Caco-2 (cell line): ENCODE measurements around the gene RIN3. TPM values are rescaled to one million over a fixed set of nuclear protein-coding genes. Genes with fewer than 3 reads are reported as not detected.
A peak's percentile ranks its signal among the peaks of the same experiment; 100 is the strongest.

Experiments used
- BruUV-seq: library from RNA; stranded (reverse); fragments of 400-500 nt; replicated peaks from 2 replicates; lab custom pipeline; 2021; lab: Mats Ljungman, UMichigan
- CTCF ChIA-PET: fragments of 300-600 bp; sonication (Branson Sonifier 250); formaldehyde crosslinking; loops from one replicate; lab custom pipeline; 2022; ENCODE audit warnings: antibody characterized with exemption; lab: Charles Lee
- POLR2A ChIA-PET: fragments of 300-600 bp; sonication (Branson Sonifier 250); formaldehyde crosslinking; loops from one replicate; lab custom pipeline; 2022; ENCODE audit warnings: antibody characterized with exemption; lab: Charles Lee
- DNase-seq, 2 experiments: peaks; one replicate each; pipeline versions ENCODE4 v3.0.0 to v3.0.0-alpha.2; 2020 to 2022
- H3K27me3 ChIP-seq: replicated peaks from 2 replicates; pipeline ENCODE4 v1.6.0; 2011; ENCODE audit warnings: low read length; ENCODE audit not compliant: control insufficient read depth, insufficient read depth
- H3K36me3 ChIP-seq: 2 replicates; pipeline ENCODE4 v1.5.1; 2011; ENCODE audit warnings: low read length; ENCODE audit not compliant: control insufficient read depth, insufficient read depth
- H3K4me1 ChIP-seq: fragments of 250-450 bp; sonication (Bioruptor Pico); 2 replicates; pipeline ENCODE4 v1.5.1; 2020; ENCODE audit warnings: mild to moderate bottlenecking
- H3K4me3 ChIP-seq: 2 replicates; pipeline ENCODE4 v1.5.1; 2011; ENCODE audit warnings: low read depth, mild to moderate bottlenecking, control low read depth, low read length
- H3K9me3 ChIP-seq: fragments of 250-450 bp; sonication (Bioruptor Pico); 2 replicates; pipeline ENCODE4 v1.5.1; 2020; ENCODE audit warnings: mild to moderate bottlenecking, moderate library complexity
- H3K27ac Mint-ChIP-seq: one replicate; pipeline ENCODE4 v1.8.0; 2022; ENCODE audit warnings: mixed read lengths; ENCODE audit not compliant: unreplicated experiment
- H3K27me3 Mint-ChIP-seq: one replicate; pipeline ENCODE4 v1.8.0; 2022; ENCODE audit warnings: mixed read lengths; ENCODE audit not compliant: insufficient read depth, unreplicated experiment
- H3K36me3 Mint-ChIP-seq: one replicate; pipeline ENCODE4 v1.8.0; 2022; ENCODE audit warnings: mild to moderate bottlenecking, mixed read lengths; ENCODE audit not compliant: insufficient read depth, unreplicated experiment
- H3K4me1 Mint-ChIP-seq: one replicate; pipeline ENCODE4 v1.8.0; 2022; ENCODE audit warnings: low read depth, mixed read lengths; ENCODE audit not compliant: unreplicated experiment
- H3K4me3 Mint-ChIP-seq: one replicate; pipeline ENCODE4 v1.8.0; 2022; ENCODE audit warnings: mild to moderate bottlenecking, moderate library complexity, mixed read lengths; ENCODE audit not compliant: unreplicated experiment
- H3K9me3 Mint-ChIP-seq: one replicate; pipeline ENCODE4 v1.8.0; 2022; ENCODE audit warnings: mixed read lengths; ENCODE audit not compliant: unreplicated experiment
- CTCF ChIP-seq, 2 experiments: fragments of 200-600 bp in 1 of 2; IDR thresholded peaks; 1 replicate in 1 of 2; 2 replicates in 1 of 2; pipeline versions ENCODE4 v1.5.1 to v1.8.0; 2011 to 2022; ENCODE audit warnings: antibody characterized with exemption in 1 of 2, control low read depth in 1 of 2, inconsistent platforms in 1 of 2, low read depth in 1 of 2, low read length in 1 of 2, mild to moderate bottlenecking in 1 of 2, moderate library complexity in 1 of 2; ENCODE audit not compliant: insufficient read depth in 1 of 2, severe bottlenecking in 1 of 2, unreplicated experiment in 1 of 2
- intact Hi-C: fragments of 100-400 bp; cut with micrococcal nuclease; formaldehyde crosslinking; loops from one replicate; pipeline ENCODE4 v1.10.0; 2022; ENCODE audit not compliant: unreplicated experiment
- total RNA-seq: library from RNA; stranded (reverse); gene quantifications from 2 replicates; pipeline ENCODE4 v1.2.3, GENCODE V29; 2022

Gene RIN3
- total RNA-seq, 1 experiment from 2014 or later, result 20.7 TPM

DNA sequence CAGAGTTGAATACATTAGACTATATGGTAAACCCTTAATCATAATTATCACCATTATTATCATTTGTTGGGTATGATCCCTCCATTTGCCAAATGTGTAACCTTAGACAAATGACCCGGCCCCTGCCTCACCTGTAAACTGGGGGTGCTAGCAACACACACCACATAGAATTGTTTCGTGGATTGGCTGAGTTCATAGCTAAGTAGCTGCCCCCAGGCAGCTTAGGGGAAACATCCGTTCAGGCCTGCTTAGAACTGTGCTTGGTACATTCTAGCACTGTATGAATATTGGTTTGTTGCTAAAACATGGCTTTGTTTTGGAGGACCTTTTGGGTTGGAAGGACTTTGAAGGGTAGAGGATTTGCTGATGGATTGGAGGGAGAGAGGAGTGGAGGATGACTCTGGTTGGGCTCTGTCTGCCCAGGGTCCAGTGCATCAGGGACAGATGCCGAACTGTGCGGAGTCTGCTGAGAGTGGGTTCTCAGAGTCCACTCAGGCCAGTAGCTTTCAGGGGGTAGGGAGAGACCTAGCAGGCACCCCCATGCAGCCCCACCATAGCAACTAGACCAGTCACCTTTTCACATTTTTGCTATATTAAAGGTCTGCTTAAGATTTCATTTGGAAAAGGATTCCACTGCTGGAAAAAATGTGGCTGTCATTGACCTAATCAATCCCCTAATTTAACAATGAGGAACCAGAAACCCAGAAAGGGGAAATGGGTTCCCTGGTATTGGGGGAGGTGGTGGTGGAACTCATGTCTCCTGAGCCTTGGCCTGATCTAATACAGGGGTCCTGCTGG, 2.2 kb downstream of the RIN3 start:
- peak overlapping the region; percentile 77 for H3K4me3 Mint-ChIP-seq
- no peaks in the 10 kb centered on the region for H3K9me3 ChIP-seq
- peaks cover 16% of the 10 kb centered on the region for H3K4me1 Mint-ChIP-seq
- no peak overlapping the region for H3K4me3 ChIP-seq
- H3K36me3 Mint-ChIP-seq, result peaks cover 4% of the 10 kb centered on the region
- H3K36me3 ChIP-seq, result no peaks in the 10 kb centered on the region
- no peaks in the 10 kb centered on the region for H3K27me3 ChIP-seq
- DNase-seq, result no peak
- H3K27me3 Mint-ChIP-seq, result no peaks in the 10 kb centered on the region
- H3K4me1 ChIP-seq, result peaks cover 25% of the 10 kb centered on the region; the same call in 1 of the 2 replicates
- peak overlapping the region; percentile 45 for H3K27ac Mint-ChIP-seq
- POLR2A ChIA-PET, result no interaction called here
- no peak for TF ChIP-seq CTCF (IDR thresholded peaks at IDR 0.05; ENCODE audit: insufficient read depth in 1 of 2, low read depth in 1 of 2, low read length in 1 of 2, severe bottlenecking in 1 of 2, unreplicated experiment in 1 of 2)
- peaks cover 2% of the 10 kb centered on the region for H3K9me3 Mint-ChIP-seq
- CTCF ChIA-PET, result no interaction called here
- no TSS peak for BruUV-seq
- intact Hi-C loops, result no loop called here

GRCh38 chr14:92516344-92516965, 2.9 kb downstream of the RIN3 start:
- POLR2A ChIA-PET, result no interaction called here
- no peaks in the 10 kb centered on the region for H3K36me3 ChIP-seq
- no peaks in the 10 kb centered on the region for H3K9me3 ChIP-seq
- intact Hi-C loops, result no loop called here
- H3K9me3 Mint-ChIP-seq, result peaks cover 9% of the 10 kb centered on the region
- H3K4me1 ChIP-seq, result peaks cover 18% of the 10 kb centered on the region; the same call in 1 of the 2 replicates
- H3K4me1 Mint-ChIP-seq, result peaks cover 9% of the 10 kb centered on the region
- no peak for TF ChIP-seq CTCF (IDR thresholded peaks at IDR 0.05; ENCODE audit: insufficient read depth in 1 of 2, low read depth in 1 of 2, low read length in 1 of 2, severe bottlenecking in 1 of 2, unreplicated experiment in 1 of 2)
- DNase-seq, result no peak
- H3K27me3 ChIP-seq, result no peaks in the 10 kb centered on the region
- CTCF ChIA-PET, result interaction anchor here (0.6 kb wide), 1 partner anchor 32 kb away, joined by 4 read pairs; no protein-coding TSS in a partner anchor
- H3K27ac Mint-ChIP-seq, result no peak overlapping the region
- no peak overlapping the region for H3K4me3 ChIP-seq
- H3K27me3 Mint-ChIP-seq, result no peaks in the 10 kb centered on the region
- no TSS peak for BruUV-seq
- H3K36me3 Mint-ChIP-seq, result peaks cover 11% of the 10 kb centered on the region
- no peak overlapping the region for H3K4me3 Mint-ChIP-seq

DNA sequence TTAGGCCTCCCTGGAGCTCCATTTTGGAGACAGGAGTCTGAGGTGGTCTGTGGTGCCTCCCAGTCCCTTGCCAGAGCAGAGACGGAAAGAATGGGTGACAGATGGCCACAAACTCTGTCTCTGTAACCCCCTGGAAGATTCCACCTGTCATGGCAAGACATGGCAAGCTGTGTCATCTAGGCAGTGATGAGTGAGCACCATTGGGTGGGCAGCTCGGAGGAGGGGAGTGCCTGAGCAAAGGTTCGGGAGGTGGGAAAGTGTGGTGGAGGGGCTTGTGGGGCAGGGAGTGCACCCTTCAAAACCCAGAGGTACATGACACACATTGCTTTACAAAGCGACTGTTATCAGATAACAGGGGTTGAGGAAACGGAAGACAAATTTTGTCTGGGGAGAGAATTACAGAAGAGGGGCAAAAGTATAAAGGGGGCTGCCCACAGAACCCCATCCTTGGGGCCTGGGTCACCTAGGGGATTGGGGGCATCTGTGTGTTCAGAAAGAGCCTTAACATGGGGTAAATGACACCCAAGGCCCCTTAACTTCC, 3.5 kb downstream of the RIN3 start:
- Histone ChIP-seq H3K9me3 (no peaks in the 10 kb centered on the region), H3K27me3 (no peaks in the 10 kb centered on the region), H3K4me3 (no peak overlapping the region), H3K36me3 (no peaks in the 10 kb centered on the region), H3K4me1 (peaks cover 13% of the 10 kb centered on the region; the same call in 1 of the 2 replicates)
- ChIA-PET CTCF (interaction anchor here (0.6 kb wide), 1 partner anchor 31 kb away, joined by 4 read pairs; no protein-coding TSS in a partner anchor), POLR2A (no interaction called here)
- TF ChIP-seq CTCF (IDR thresholded peaks at IDR 0.05; ENCODE audit: insufficient read depth in 1 of 2, low read depth in 1 of 2, low read length in 1 of 2, severe bottlenecking in 1 of 2, unreplicated experiment in 1 of 2), result no peak
- intact Hi-C loops, result no loop called here
- Mint-ChIP-seq H3K27ac (no peak overlapping the region), H3K36me3 (peaks cover 12% of the 10 kb centered on the region), H3K9me3 (peaks cover 10% of the 10 kb centered on the region), H3K4me1 (peaks cover 5% of the 10 kb centered on the region), H3K4me3 (no peak overlapping the region), H3K27me3 (no peaks in the 10 kb centered on the region)
- no peak for DNase-seq
- BruUV-seq, result no TSS peak
